Thyroid gland (tissue), 4 donors: ENCODE results near the gene SLC38A4.

ENCODE experiments used
- POLR2A ChIP-seq, 2 donors: fragments of 450-650 bp; IDR thresholded peaks; one replicate each; pipeline ENCODE4 v1.6.1; 2017; ENCODE audit warnings: antibody characterized with exemption in 2 of 2, mild to moderate bottlenecking in 2 of 2, moderate library complexity in 1 of 2
- TF ChIP-seq, protein P1 (sequence below), 6 experiments: fragments of 200-600 bp in 3 of 6; fragments of 450-650 bp in 3 of 6; sonication (generic) in 3 of 6; IDR thresholded peaks; one replicate each; pipeline ENCODE4 v1.5.1; 2016 to 2019; ENCODE audit warnings: antibody characterized with exemption in 6 of 6, mild to moderate bottlenecking in 2 of 6, inconsistent platforms in 1 of 6, moderate library complexity in 1 of 6

DNA sequence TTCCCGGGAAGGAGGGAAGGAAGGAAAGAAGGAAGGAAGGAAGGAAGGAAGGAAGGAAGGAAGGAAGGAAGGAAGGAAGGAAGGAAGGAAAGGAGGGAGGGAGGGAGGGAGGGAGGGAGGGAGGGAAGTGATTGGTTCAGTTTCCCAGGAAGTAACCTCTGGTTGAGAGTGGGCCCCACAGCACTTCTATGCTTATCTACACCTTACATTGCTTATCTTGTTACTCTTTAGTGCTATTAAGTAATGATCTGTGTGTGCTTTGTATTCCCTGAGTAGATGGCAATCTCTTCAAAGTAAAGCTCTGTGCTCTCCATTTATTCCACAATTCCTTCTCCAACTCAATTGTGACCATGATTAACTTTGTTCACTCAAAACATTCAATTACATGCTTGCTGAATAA is 74.6 kb downstream of the SLC38A4 start:
- TF ChIP-seq, protein P1, sequence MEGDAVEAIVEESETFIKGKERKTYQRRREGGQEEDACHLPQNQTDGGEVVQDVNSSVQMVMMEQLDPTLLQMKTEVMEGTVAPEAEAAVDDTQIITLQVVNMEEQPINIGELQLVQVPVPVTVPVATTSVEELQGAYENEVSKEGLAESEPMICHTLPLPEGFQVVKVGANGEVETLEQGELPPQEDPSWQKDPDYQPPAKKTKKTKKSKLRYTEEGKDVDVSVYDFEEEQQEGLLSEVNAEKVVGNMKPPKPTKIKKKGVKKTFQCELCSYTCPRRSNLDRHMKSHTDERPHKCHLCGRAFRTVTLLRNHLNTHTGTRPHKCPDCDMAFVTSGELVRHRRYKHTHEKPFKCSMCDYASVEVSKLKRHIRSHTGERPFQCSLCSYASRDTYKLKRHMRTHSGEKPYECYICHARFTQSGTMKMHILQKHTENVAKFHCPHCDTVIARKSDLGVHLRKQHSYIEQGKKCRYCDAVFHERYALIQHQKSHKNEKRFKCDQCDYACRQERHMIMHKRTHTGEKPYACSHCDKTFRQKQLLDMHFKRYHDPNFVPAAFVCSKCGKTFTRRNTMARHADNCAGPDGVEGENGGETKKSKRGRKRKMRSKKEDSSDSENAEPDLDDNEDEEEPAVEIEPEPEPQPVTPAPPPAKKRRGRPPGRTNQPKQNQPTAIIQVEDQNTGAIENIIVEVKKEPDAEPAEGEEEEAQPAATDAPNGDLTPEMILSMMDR (IDR thresholded peaks at IDR 0.05), result no peak
- TF ChIP-seq POLR2A (IDR thresholded peaks at IDR 0.05), result no peak
